K562 (cell line): Measurements from ENCODE around the gene ZC3H13. TPM values are rescaled to one million over a fixed set of nuclear protein-coding genes. Genes with fewer than 3 reads are reported as not detected.

ENCODE experiments used
- ATF7 ChIP-seq: fragments of 450-650 bp; IDR thresholded peaks from 2 replicates; pipeline ENCODE4 v1.7.1; 2014; ENCODE audit warnings: mild to moderate bottlenecking, moderate library complexity
- DNMT1 ChIP-seq: fragments of 450-650 bp; IDR thresholded peaks from 2 replicates; pipeline ENCODE4 v1.6.1; 2016; ENCODE audit warnings: antibody characterized with exemption, mild to moderate bottlenecking
- FOXJ3 ChIP-seq: sonication (generic); formaldehyde crosslinking; IDR thresholded peaks from 2 replicates; pipeline ENCODE4 v1.4.0; 2020; ENCODE audit warnings: mild to moderate bottlenecking, missing genetic modification reagents
- GATAD2A ChIP-seq: fragments of 450-650 bp; IDR thresholded peaks from 2 replicates; pipeline ENCODE4 v1.6.1; 2017
- KDM4B ChIP-seq, 2 experiments: fragments of 450-650 bp in 1 of 2; sonication (generic) in 1 of 2; IDR thresholded peaks; 2 replicates each; pipeline ENCODE4 v1.6.1; 2016 to 2017; ENCODE audit warnings: borderline replicate concordance in 2 of 2, antibody characterized with exemption in 1 of 2, low read depth in 1 of 2, mild to moderate bottlenecking in 1 of 2
- KLF16 ChIP-seq: IDR thresholded peaks from 2 replicates; pipeline ENCODE4 v1.6.1; 2016; ENCODE audit warnings: antibody characterized with exemption
- L3MBTL2 ChIP-seq: fragments of 450-650 bp; IDR thresholded peaks from 2 replicates; pipeline ENCODE4 v1.6.1; 2016; ENCODE audit warnings: mild to moderate bottlenecking, moderate library complexity
- PCBP2 ChIP-seq: fragments of 200-400 bp; formaldehyde crosslinking; IDR thresholded peaks from 2 replicates; pipeline ENCODE4 v1.6.1; 2018; ENCODE audit warnings: low read length, low read depth, mild to moderate bottlenecking, moderate library complexity; ENCODE audit not compliant: poor library complexity, severe bottlenecking
- PREB ChIP-seq: sonication (generic); formaldehyde crosslinking; IDR thresholded peaks from 2 replicates; pipeline ENCODE4 v1.8.1; 2023; ENCODE audit warnings: mild to moderate bottlenecking, missing genetic modification reagents
- PRPF4 ChIP-seq: fragments of 200-400 bp; formaldehyde crosslinking; IDR thresholded peaks from one replicate; pipeline ENCODE4 v1.6.1; 2017; ENCODE audit warnings: low read length, low read depth, mild to moderate bottlenecking; ENCODE audit not compliant: insufficient read depth, poor library complexity, severe bottlenecking
- RFX7 ChIP-seq: fragments of 250-450 bp; sonication (Bioruptor Pico); IDR thresholded peaks from 2 replicates; pipeline ENCODE4 v1.5.1; 2021; ENCODE audit warnings: mild to moderate bottlenecking
- SAFB2 ChIP-seq: fragments of 200-400 bp; formaldehyde crosslinking; IDR thresholded peaks from 2 replicates; pipeline ENCODE4 v1.6.1; 2018; ENCODE audit warnings: borderline replicate concordance, low read length, low read depth, moderate library complexity; ENCODE audit not compliant: severe bottlenecking
- TFAM ChIP-seq: fragments of 250-450 bp; sonication (Bioruptor Pico); conservative IDR thresholded peaks from 2 replicates; pipeline ENCODE4 v1.5.0; 2021; ENCODE audit warnings: mild to moderate bottlenecking, moderate library complexity
- U2AF2 ChIP-seq: fragments of 200-400 bp; formaldehyde crosslinking; optimal IDR thresholded peaks from 2 replicates; pipeline ENCODE3; 2017; ENCODE audit warnings: low read depth, mild to moderate bottlenecking, low read length
- XRCC5 ChIP-seq: fragments of 200-400 bp; formaldehyde crosslinking; IDR thresholded peaks from 2 replicates; pipeline ENCODE4 v1.6.1; 2017; ENCODE audit warnings: low read depth, mild to moderate bottlenecking, low read length
- ZNF146 ChIP-seq: IDR thresholded peaks from one replicate; pipeline ENCODE4 v1.6.1; 2018; ENCODE audit warnings: missing compliant biosample characterization; ENCODE audit not compliant: unreplicated experiment
- ZNF780A ChIP-seq: fragments of 250-450 bp; sonication (Bioruptor Pico); IDR thresholded peaks from 2 replicates; pipeline ENCODE4 v1.5.0; 2021; ENCODE audit warnings: mild to moderate bottlenecking
- polyA plus RNA-seq, 8 experiments: library from polyadenylated mRNA; depleted of rRNA in 4 of 8; stranded (reverse) in 5 of 8; unstranded in 3 of 8; fragments of >200 nt; fragmentation: Nextera tagmentation in 2 of 8; fragmentation: Illumina TruSeq in 1 of 8; extraction: Ambion mirVana in 2 of 8; extraction: Trizol in 1 of 8; gene quantifications; 2 replicates each; pipeline versions ENCODE4 v1.2.1 to v1.2.3, GENCODE V29; 2011 to 2014; ENCODE audit warnings: inconsistent platforms in 1 of 8, missing spikeins in 1 of 8
- total RNA-seq, 7 experiments: library from RNA; depleted of rRNA in 6 of 7; stranded (reverse); fragments of >200 nt in 6 of 7; fragmentation: Illumina TruSeq in 2 of 7; extraction: Trizol in 2 of 7; gene quantifications; 2 replicates each; pipeline versions ENCODE4 v1.2.1 to v1.2.3, GENCODE V29; 2011 to 2021; ENCODE audit warnings: low replicate concordance in 1 of 7
- TF ChIP-seq, protein P1 (sequence below): sonication (generic); IDR thresholded peaks from 2 replicates; pipeline ENCODE4 v1.6.1; 2016
- TF ChIP-seq, protein P2 (sequence below), 2 experiments: IDR thresholded peaks; 2 replicates each; pipeline ENCODE4 v1.6.1; 2011; ENCODE audit warnings: borderline replicate concordance in 1 of 2, control low read depth in 1 of 2, low read depth in 1 of 2, low read length in 1 of 2, mild to moderate bottlenecking in 1 of 2, mixed read lengths in 1 of 2, moderate library complexity in 1 of 2; ENCODE audit not compliant: insufficient read depth in 1 of 2, insufficient read length in 1 of 2, poor library complexity in 1 of 2, severe bottlenecking in 1 of 2; ENCODE audit errors: extremely low read depth in 1 of 2
- TF ChIP-seq, protein P3 (sequence below): fragments of 150-350 bp; IDR thresholded peaks from 2 replicates; pipeline ENCODE4 v1.6.1; 2014; ENCODE audit warnings: low read depth, mild to moderate bottlenecking, low read length, borderline replicate concordance

Gene ZC3H13
- total and polyA plus RNA-seq, 9 of the 15 experiments (the other 6 are each of a cell fraction or from before 2014, with no cell fraction given), result 4.9 to 27.6 (median 12.1) TPM

DNA sequence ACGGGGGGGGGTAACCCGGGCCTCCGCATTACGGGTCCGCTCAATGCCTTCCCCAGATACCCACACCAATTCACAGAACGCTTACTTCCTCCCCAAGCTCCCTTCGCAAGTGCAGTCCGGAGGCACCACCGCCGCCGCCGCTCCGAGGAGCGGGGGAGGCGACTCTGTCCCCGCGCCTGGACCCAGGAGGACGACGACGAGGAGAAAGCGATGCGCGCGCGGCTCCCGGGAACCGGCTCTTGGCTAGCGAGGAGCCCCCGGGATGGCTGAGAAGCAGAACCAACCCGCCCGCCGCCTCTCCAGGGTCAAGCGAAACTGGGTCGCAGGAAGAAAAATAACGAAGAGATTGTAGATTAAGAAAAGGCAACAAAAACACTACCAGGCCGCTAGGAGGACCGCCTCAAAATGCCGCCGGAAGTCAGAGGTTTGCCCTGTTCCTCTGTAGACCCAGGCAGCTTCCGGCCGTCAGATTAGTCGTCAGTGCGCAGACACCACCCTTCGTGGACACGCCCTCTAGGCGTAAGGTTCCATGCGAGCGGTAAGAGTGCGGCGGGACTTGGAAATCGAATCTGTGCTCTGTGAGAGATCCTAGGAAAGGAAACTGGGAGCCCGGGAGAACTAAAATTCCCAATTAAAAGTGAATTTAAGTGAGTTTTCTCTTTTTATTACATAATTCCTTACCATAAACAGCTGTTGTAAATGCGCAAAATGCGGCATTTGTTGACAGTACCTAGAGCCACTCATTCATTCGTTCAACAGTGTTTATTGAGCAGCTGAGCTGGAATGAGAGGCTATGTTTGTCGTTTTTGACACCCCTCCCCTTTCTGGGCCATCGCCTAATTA, at the start of gene ZC3H13 (continued):
- TF ChIP-seq, protein P1, sequence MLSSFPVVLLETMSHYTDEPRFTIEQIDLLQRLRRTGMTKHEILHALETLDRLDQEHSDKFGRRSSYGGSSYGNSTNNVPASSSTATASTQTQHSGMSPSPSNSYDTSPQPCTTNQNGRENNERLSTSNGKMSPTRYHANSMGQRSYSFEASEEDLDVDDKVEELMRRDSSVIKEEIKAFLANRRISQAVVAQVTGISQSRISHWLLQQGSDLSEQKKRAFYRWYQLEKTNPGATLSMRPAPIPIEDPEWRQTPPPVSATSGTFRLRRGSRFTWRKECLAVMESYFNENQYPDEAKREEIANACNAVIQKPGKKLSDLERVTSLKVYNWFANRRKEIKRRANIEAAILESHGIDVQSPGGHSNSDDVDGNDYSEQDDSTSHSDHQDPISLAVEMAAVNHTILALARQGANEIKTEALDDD, result no peak
- TF ChIP-seq GATAD2A (0 out of 2 replicates have a peak, but pooled peaks have one; percentile 21), PCBP2 (no peak), ZNF146 (CRISPR knock-in tag) (no peak), PREB (CRISPR knock-in tag) (no peak), DNMT1 (no peak), TFAM (CRISPR knock-in tag) (no peak), FOXJ3 (CRISPR knock-in tag) (no peak), SAFB2 (no peak), KDM4B (IDR thresholded peaks at IDR 0.05; ENCODE audit: borderline replicate concordance in 2 of 2, low read depth in 1 of 2) (0 out of 4 replicates have a peak, but pooled peaks of 1 of the 2 experiments have one; percentile 29), L3MBTL2 (peak; percentile 59), RFX7 (CRISPR knock-in tag) (no peak), U2AF2 (no peak), ATF7 (peak; percentile 49), XRCC5 (no peak), PRPF4 (no peak), ZNF780A (no peak), KLF16 (no peak)
- TF ChIP-seq, protein P2, sequence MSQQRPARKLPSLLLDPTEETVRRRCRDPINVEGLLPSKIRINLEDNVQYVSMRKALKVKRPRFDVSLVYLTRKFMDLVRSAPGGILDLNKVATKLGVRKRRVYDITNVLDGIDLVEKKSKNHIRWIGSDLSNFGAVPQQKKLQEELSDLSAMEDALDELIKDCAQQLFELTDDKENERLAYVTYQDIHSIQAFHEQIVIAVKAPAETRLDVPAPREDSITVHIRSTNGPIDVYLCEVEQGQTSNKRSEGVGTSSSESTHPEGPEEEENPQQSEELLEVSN (IDR thresholded peaks at IDR 0.05; ENCODE audit: borderline replicate concordance in 1 of 2, extremely low read depth in 1 of 2, insufficient read depth in 1 of 2, insufficient read length in 1 of 2, low read depth in 1 of 2, low read length in 1 of 2, poor library complexity in 1 of 2, severe bottlenecking in 1 of 2), result no peak
- TF ChIP-seq, protein P3, sequence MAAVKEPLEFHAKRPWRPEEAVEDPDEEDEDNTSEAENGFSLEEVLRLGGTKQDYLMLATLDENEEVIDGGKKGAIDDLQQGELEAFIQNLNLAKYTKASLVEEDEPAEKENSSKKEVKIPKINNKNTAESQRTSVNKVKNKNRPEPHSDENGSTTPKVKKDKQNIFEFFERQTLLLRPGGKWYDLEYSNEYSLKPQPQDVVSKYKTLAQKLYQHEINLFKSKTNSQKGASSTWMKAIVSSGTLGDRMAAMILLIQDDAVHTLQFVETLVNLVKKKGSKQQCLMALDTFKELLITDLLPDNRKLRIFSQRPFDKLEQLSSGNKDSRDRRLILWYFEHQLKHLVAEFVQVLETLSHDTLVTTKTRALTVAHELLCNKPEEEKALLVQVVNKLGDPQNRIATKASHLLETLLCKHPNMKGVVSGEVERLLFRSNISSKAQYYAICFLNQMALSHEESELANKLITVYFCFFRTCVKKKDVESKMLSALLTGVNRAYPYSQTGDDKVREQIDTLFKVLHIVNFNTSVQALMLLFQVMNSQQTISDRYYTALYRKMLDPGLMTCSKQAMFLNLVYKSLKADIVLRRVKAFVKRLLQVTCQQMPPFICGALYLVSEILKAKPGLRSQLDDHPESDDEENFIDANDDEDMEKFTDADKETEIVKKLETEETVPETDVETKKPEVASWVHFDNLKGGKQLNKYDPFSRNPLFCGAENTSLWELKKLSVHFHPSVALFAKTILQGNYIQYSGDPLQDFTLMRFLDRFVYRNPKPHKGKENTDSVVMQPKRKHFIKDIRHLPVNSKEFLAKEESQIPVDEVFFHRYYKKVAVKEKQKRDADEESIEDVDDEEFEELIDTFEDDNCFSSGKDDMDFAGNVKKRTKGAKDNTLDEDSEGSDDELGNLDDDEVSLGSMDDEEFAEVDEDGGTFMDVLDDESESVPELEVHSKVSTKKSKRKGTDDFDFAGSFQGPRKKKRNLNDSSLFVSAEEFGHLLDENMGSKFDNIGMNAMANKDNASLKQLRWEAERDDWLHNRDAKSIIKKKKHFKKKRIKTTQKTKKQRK, result no peak
